ENCODE measurements around the gene AHSP.
"Not testable (repeated sequence)": the region's sequence is repeated elsewhere in the genome, so short reads cannot be mapped to it uniquely, and the experiment has no call there.

The AHSP gene

DNA sequence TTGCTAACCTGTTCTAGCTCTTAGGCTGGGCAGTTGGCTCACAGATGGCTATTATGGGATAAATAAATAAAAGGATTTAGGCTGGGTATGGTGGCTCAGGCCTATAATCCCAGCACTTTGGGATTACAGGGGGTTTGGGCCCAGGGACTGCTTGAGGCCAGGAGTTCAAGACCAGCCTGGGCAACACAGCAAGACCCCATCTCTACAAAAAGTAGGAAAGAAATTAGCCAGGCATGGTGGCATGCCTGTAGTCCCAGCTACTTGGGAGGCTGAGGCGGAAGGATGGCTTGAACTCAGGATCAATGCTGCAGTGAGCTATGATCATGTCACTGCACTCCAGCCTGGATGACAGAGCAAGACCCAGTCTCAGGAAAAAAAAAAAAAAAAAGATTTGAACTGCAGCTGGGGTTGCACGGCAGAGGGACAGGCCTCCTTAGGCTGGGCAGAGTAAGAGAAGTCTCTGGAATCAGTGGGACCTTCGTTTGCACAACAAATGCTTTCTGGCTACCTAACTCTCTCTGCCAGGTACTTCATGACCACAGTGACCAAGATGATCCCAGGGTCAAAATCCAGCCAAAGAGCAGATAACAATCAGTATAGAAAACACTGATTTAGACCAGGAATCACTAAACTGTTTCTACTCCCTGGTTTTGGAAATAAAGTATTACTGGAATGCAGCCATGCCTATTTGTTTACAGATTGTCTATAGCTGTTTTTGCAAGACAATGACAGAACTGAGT lies 26.3 kb upstream of the AHSP start:
- no peak for DNase-seq (ENCODE audit: low read depth in 2 of 2)

DNA sequence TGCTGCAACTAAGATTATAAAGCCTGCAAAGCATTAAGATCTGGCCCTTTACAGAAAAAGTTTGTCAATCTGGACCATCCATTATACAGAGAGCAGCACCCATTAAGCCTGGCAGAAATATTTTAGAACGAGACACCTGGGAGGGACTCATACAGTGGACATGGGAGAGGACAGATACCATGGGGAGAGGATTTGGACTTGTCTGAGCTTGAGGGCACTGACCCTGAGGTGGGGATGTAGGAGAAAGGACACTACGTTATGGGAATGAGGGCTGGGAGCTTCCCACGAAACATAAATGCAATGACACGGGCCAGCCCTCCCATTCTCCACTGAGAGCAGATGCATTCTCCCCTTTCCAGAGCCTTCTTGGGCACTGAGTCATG lies 25.7 kb upstream of the AHSP start:
- DNase-seq (ENCODE audit: low read depth in 2 of 2) = no peak

DNA sequence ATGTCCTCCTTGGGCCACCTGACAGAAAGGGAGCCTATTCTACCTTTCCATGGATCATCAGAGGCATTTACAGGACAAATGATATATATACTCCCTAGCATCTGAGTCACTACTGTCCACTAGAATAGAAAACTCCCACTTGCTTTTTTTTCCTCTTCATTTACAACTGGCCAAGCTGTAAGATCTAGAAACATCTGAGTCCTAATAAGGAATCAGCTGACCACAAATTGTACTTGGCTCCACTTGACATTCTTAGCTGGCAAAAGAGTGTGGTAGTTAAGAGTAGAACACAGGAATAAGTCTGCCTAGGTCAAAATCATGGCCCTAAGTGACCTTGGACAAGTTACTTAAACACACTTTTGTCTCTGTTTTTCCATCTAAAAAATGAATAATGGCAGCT lies 24.7 kb upstream of the AHSP start:
- no peak for DNase-seq (ENCODE audit: low read depth in 2 of 2)

DNA sequence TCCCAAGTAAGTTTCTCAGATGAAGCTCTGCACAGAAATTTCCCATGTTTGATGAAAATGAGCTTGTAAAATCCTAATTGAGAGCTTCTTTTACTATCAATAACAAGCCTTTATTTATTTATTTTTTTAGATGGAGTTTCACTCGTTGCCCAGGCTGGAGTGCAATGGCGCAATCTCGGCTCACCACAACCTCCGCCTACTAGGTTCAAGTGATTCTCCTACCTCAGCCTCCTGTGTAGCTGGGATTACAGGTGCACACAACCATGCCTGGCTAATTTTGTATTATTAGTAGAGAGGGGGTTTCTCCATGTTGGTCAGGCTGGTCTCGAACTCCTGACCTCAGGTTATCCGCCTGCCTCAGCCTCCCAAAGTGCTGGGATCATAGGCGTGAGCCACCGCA lies 24.1 kb upstream of the AHSP start:
- DNase-seq (ENCODE audit: low read depth in 2 of 2) = not testable (repeated sequence)

DNA sequence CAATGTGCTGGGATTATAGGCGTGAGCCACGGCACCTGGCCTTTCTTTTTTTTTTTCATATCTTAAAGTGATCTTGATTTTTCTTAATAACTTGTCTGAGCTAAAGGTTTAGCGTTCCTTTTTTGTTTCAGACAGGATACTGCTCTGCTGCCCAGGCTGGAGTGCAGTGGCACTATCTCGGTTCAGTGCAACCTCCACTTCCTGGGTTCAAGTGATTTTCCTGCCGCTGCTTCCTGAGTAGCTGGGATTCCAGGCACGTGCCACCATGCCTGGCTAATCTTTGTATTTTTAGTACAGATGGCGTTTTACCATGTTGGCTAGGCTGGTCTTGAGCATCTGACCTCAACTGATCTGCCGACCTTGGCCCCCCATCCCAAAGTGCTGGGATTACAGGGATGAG lies 23.5 kb upstream of the AHSP start:
- no peak for DNase-seq (ENCODE audit: low read depth in 2 of 2)

DNA sequence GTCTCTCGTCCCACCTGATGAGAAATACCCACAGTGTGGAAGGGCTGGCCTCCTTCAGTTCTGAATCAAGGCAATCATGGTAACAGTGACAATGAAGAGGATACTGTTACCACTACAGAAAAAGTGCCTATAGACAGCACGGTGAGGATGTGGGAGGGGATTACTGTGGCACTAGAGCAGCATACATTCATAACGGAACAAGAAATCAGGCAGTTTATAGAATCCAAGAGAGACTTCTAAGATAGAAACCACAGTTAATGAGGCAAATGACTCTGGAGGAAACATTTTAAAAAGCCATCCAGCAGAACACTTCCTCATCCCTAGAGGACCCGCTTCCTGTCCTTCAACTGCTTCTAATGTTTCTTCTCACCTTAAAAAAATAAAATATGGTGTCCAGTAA lies 22.2 kb upstream of the AHSP start:
- DNase-seq (ENCODE audit: low read depth in 2 of 2) = no peak

DNA sequence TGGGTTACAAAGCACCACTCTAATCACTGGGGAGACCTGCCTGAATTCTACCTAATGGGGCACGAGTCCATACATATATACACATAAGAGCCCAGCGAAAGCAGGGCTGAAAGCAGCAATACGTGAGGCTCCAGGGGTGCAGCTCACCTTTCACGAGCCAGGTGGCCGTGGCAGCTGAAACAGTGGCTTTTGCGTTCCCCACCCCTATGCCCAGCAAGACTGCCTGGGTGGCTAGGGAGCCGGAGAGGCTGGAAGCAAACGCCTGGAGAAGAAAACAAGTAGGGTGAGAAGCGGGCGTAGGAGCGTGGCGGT lies 20.1 kb upstream of the AHSP start:
- no peak for DNase-seq (ENCODE audit: low read depth in 2 of 2)

DNA sequence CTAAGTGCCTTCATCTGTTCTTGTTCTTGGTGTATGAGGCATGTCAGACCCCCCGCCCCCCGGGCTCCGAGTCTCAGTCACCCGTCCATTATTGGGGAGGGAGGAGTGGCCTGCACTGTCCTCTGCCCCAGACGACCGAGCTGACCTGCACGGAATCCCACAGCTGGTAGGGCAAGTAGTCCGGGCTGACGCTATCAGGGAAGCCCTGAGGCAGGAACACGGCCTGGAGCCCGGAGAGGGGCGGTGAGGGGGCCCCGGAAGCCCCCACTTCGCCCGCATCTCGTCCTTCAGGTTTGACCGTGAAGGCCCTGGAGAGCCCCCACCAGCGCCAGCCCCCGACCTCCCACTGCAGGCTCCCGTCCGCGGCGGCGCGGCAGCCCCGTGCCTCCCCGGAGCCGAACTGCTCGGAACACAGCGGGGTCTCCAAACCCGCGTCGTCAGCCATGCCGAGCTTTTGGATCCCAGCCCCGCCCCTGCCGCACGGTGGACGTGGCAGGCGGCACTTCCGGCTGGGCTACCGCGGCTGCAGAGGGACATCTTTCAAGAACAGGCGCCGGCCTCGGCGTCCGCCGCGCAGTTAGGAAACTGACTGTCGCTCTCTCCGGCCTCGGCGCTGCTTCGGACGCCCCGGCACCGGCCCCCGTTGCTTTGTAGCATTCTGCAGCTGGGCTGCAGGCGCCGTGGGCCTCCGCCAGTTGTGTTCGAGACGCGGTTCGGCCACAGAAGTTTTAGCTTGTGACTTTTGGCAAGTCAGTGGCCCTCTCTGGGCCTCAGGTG lies 19.6 kb upstream of the AHSP start, which contains the start of gene RUSF1:
RUSF1 (minus strand) TSS at position 463 of the 777 bp plus-strand sequence; CDS start at position 445, 18 bp downstream.
- peak; percentile 80 to 82 for DNase-seq (ENCODE audit: low read depth in 2 of 2)

DNA sequence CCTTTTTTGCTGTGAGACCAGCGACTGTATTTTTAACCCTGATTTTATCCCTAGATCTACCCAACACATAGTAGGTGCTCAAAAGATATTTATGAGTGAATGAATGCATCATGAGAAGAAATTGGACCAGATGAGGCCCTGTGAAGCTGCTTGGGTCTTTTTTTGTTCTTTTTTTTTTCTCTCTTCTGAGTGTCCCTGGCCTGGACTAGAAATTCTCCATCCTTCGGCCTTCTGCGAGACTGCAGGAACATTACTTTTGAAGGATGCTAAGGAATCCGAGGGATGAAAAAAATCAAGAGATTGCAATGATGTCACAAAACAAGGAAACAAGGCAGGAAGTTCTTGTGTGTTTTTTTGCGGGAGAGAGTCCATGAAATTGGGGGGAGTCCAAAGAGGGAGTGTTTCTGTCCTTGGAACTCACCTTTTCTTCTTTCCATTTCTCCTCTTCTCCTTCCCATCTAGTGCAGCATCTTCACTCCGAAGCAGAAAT lies 18.9 kb upstream of the AHSP start:
- peak in 1 of 2 experiments; percentile 20 for DNase-seq (ENCODE audit: low read depth in 2 of 2)

DNA sequence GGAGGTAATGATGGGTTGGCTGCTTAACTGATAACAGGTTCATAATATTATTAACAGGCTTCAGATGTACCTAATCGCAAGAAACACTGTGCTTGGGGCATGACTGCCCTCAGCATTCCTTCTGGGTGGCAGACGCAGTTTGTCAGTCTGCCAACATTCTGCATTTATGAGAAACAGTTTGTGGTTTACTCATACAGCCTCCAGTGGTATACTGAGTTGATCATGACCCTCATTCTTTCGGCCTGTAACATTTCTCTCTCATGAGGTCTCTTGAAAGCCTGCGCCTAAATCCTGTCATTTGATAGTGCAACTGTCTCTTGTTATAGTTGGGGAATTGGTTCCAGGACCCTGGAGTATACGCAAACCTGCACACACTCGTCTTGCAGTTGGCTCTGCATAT lies 14.6 kb upstream of the AHSP start:
- peak; percentile 42 to 45 for DNase-seq (ENCODE audit: low read depth in 2 of 2)

DNA sequence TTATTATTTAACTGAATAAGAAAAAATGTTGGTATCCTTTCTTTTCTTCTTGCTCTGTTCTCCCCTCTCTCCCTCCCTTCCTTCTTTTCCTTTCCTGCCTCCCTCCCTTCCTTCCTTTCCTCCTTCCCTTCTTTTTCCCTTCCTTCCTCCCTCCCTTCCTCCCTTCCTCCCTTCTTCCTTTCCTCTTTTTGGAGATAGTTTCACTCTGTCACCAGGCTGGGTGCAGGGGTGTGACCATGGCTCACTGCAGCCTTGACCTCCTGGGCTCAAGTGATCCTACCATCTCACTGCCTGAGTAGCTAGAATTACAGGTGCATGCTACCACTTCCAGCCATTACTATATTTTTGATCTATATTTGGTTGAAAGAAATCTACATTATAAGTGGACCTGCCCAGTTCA lies 13.8 kb upstream of the AHSP start:
- no peak for DNase-seq (ENCODE audit: low read depth in 2 of 2)

DNA sequence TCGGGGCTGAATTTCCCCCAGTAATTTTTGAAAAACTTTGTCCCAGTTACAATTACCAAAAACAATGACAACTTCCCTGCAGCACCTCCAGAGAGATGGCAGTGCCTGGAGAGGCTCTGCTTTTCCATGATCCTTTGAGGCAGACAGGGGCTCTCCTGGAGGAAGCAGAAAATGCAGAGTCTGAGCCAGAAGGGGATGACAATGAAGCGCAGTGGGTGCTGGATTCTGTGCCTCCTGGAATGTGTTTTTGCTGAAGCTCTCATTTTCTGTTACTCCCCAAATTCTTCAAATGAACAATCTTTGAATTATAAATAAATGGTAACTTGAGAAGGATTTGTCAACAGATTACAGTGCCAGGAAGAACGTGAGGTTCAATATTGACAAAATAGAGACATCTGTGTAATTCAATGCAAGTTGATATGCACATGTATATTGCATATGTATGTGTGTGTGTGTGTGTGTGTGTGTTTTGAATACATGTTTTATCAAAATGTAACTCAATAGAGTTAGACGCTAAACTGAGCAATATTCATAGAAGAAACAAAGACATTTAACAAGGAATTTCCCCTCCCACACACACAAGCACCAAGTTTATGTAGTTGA lies 9.8 kb upstream of the AHSP start:
- no peak for DNase-seq (ENCODE audit: low read depth in 2 of 2)

DNA sequence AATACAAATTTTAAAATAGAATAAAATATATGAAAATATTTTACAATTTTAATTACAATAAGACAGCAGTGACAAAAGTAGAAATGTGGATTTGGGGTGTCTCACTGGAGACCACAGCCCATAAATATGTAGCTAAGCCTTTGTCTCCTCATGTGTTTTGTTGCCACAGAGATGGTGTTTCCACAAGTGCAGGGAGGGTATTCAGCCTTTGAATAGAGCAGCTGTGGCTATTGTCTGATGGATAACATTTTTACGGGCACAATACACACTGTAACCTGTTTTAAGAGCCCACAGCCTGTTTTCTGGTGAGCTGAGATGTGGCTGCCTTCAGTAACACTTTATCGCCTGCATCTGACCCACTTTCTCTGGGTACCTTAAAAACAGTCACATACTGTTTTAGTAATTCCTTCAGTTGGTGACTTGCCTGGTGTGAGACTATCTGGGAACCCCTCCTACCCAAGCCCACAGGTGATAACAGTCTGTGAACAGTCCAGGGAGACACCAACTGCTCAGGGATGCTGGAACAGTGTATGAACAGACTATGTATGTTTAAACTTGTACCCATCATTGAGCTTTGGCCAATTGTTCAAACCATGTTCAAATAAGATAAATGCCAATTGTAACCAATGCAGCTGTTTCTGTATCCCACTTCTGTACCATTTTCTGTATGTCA lies 7.8 kb upstream of the AHSP start:
- no peak for DNase-seq (ENCODE audit: low read depth in 2 of 2)

DNA sequence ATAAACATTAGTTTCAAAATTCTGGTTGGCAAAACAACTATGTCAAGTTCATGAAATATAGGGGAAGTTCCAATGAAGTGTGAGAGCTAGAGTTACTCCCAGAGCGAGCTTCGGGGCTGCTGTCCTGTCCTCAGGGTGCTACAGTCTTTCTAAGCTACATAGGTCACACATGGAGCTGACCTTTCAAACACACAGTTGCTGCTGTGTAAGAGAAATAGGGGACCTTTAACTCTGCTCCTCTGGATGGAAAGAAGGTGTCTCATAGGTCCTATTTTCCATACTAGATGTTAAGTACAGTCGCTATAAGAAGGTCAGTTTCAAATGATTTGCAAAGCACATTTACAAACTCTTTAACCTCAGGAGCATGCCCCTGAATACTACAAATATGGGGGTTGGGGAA lies 6.3 kb upstream of the AHSP start:
- DNase-seq (ENCODE audit: low read depth in 2 of 2) = no peak

DNA sequence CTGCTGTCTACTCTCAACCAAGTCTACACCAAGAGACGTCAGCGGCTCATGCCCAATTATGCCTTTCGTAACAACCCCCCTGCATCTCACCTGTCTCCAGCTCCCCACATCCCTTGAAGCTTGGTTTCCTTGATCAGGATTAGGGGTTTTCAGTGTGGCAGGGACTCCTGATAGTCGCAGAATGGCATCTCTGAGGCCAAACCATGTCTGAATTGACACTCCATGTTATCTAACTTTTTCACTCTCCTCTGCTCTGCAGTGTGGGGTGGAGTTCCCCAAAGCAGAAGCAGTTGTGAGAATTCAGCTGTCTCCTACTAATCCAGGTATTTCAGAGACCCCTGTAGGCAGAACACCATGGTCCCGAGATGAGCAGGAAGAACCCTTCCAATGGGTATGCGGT lies 5.6 kb upstream of the AHSP start:
- no peak for DNase-seq (ENCODE audit: low read depth in 2 of 2)

DNA sequence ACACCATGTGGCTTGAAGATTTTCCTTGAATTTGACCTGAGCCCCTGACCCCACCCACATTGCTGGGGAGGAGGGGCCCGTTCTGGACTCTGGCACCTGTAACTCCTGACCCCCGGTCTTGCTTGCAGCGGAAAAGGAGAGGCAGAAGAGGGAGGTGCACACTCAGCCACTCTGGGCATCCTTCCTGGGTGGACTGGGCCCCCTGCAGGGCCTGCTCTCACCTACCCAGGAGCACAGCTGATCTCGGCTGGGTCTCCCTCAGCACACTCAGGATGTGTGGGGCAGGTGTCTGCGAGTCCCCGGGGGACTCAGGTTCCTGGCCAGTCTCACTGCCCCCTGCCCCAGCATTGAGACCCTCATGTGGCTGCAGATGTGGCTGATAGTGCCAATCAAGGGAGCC lies 3.9 kb upstream of the AHSP start:
- DNase-seq (ENCODE audit: low read depth in 2 of 2) = not testable (repeated sequence)

DNA sequence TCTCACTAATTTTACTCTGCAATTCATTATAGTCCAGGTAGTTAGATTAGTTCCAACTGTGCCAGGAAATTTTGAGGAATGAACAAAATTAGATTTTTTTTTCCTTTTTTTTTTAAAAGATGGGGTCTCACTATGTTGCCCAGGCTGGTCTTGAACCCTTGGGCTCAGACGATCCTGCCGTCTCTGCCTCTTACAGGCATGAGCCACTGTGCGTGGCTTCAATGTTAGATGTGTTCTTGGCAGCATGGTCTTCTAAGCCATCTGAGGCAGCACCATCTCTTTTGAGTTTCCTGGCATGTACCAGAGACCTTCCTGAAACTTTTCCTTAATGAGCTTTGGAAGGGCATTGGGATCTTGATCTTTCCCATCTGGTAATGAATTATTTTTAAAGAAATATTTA lies 2.6 kb upstream of the AHSP start:
- DNase-seq (ENCODE audit: low read depth in 2 of 2) = no peak

DNA sequence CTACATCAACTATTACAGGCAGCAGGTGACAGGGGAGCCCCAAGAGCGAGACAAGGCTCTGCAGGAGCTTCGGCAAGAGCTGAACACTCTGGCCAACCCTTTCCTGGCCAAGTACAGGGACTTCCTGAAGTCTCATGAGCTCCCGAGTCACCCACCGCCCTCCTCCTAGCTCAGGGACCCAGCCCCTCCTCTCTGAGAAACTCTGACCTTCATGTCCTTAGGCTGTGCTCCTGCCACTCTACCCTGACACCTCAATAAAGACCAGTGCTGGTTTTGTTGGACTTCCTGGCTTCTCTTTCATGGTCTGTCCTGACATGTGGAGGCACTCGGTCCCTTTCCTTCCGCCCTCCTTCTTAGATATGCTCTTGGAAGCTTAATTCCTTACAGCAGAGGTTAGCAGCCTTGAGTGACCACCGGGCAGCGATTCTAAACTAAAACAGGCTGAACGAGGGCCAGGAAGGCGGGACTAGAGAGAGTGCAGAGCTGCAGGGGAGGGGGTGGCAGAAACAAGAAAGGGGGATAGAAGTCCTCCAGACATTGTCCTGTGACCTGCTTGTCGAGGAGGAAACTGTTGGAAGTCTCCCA lies 915 bp downstream of the AHSP start:
- DNase-seq (ENCODE audit: low read depth in 2 of 2) = no peak

DNA sequence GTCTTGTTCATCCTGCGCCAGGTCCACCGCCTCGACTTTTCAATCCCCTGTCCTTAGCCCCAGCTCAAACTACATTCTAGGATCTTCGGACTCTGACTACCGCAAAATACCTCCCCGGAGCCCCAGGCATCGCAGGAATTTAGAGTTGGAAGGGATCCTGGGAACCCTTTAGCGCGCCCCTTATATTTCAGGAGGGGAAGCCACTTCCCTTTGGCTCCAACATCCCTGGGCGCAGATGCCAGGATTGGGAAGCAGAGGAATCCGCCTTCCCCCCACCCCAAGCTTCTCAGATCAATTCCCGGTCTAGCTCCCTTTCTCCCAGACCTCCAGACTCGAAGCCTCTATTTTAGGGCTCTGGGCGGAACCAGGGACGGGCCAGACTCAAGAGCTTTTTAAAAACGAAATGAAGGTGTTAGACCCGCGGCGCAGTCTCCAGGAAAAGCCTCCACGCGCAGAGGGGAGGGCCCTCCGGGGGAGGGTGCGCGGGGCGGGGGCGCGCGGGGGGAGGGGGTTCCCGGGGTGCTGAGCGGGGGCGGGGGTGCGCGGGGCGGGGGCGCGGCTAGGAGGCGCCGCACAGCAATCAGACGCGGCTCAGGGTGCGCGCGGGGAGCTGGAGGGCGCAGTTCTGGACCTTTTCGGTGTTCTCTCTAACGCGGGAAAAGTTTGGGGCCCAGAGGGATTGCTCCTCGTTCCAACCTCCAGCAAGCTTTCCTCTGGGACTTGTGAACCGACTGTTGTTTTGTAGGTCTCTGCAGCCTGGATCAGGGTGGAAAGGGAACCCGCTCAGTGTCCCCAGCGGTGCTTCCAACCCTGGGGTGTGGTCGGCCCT lies 1.6 kb downstream of the AHSP start:
- DNase-seq (ENCODE audit: low read depth in 2 of 2) = peak; percentile 39 to 45

DNA sequence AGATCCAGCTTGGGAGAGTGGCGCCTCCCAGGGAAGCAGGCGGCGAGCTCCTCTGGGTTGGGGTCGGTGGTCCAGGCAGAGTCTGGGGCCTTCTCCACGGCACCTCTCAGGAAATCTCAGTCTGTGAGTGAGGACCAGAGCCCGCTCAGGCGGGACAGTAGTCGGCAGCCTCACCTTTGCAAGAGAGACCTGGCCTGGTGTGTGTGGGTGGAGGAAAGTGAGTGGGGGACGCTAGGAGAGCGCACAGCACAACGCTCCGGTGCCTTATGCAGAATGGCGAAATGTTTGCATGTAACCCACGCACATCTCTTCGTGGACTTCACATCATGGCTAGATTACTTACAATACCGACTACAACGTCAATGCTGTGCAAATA lies 2.2 kb downstream of the AHSP start:
- DNase-seq (ENCODE audit: low read depth in 2 of 2) = no peak

DNA sequence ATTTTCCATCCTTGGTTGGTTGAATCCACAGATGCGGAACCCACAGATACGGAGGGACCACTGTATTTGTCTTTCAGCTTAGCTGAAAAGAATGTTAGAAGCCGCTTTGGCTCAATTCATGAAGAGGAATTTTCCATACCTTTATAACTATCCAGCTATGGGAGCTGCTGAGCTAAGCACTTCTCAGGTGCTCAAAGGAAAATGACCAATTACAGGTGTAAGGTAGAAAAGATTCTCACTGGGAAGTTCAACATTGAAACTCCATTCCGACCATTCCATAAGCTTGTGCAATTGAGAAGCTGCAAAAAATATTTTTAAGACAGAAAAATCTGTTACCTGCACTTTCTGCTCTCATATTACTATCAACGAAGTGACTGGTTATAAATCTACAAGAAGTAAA lies 2.7 kb downstream of the AHSP start:
- no peak for DNase-seq (ENCODE audit: low read depth in 2 of 2)

Data from fibroblast of skin of left quadriceps (primary cell).